Epithelial cell of esophagus (primary cell): ENCODE measurements around the gene GH2.
"Not testable (repeated sequence)": the region's sequence is repeated elsewhere in the genome, so short reads cannot be mapped to it uniquely, and the experiment has no call there.

Experiments
- DNase-seq: peaks from one replicate; pipeline ENCODE4 v3.0.0; 2010; ENCODE audit warnings: low read depth
- H3K4me3 ChIP-seq: 2 replicates; pipeline ENCODE4 v1.5.1; 2011; ENCODE audit warnings: mild to moderate bottlenecking, low read length, control low read depth
- CTCF ChIP-seq: IDR thresholded peaks from 2 replicates; pipeline ENCODE4 v1.5.1; 2011; ENCODE audit warnings: low read depth, mild to moderate bottlenecking, low read length, control low read depth, inconsistent platforms; ENCODE audit not compliant: insufficient read depth; ENCODE audit errors: missing control alignments

GH2 gene

GRCh38 chr17:63926164-63926563 lies 44.4 kb upstream of the GH2 start:
- DNase-seq, result no peak
- no peak overlapping the region for H3K4me3 ChIP-seq
- no peak for TF ChIP-seq CTCF

GRCh38 chr17:63925615-63926014 lies 43.9 kb upstream of the GH2 start:
- TF ChIP-seq CTCF, result no peak
- DNase-seq, result no peak
- no peak overlapping the region for H3K4me3 ChIP-seq

- H3K4me3 ChIP-seq, DNase-seq: not testable (repeated sequence)
These were observed 40.7 kb upstream of the GH2 start for GRCh38 chr17:63922402-63922801.

GRCh38 chr17:63920779-63921178 lies 39.0 kb upstream of the GH2 start:
- not testable (repeated sequence) for H3K4me3 ChIP-seq, DNase-seq

- H3K4me3 ChIP-seq, DNase-seq: not testable (repeated sequence)
These were observed 38.3 kb upstream of the GH2 start for GRCh38 chr17:63920050-63920449.

GRCh38 chr17:63919311-63919723 lies 37.6 kb upstream of the GH2 start:
- peak; percentile 65 for DNase-seq
- peak; percentile 98 for TF ChIP-seq CTCF

GRCh38 chr17:63918789-63919305 lies 37.1 kb upstream of the GH2 start, which contains the start of gene GH1:
TSS of gene GH1 (minus strand) at chr17:63918839. CDS start at chr17:63918776, 63 bp downstream.
- DNase-seq, H3K4me3 ChIP-seq: not testable (repeated sequence)

More at GRCh38 chr17:63919311-63919723, 37.6 kb upstream of the GH2 start:
- no peak overlapping the region for H3K4me3 ChIP-seq

GRCh38 chr17:63918305-63918704 lies 36.6 kb upstream of the GH2 start:
- H3K4me3 ChIP-seq, result no peak overlapping the region
- no peak for DNase-seq
- TF ChIP-seq CTCF, result no peak

- no peak for TF ChIP-seq CTCF
- DNase-seq, result no peak
- no peak overlapping the region for H3K4me3 ChIP-seq
These were observed 35.9 kb upstream of the GH2 start for GRCh38 chr17:63917646-63918045.

- not testable (repeated sequence) for H3K4me3 ChIP-seq, DNase-seq
These were observed 35.5 kb upstream of the GH2 start for GRCh38 chr17:63917206-63917605.
